NT2/D1 (cell line): ENCODE data around the gene NTRK3.

ENCODE experiments used
- SUZ12 ChIP-seq: IDR thresholded peaks from 2 replicates; pipeline ENCODE4 v1.6.1; 2011; ENCODE audit not compliant: insufficient read length, insufficient read depth; ENCODE audit errors: extremely low read depth
- YY1 ChIP-seq: IDR thresholded peaks from 2 replicates; pipeline ENCODE4 v1.6.1; 2011; ENCODE audit not compliant: insufficient read length, insufficient read depth
- ZNF274 ChIP-seq: IDR thresholded peaks from 2 replicates; pipeline ENCODE4 v1.6.1; 2011; ENCODE audit warnings: mild to moderate bottlenecking, low read depth, low read length

DNA sequence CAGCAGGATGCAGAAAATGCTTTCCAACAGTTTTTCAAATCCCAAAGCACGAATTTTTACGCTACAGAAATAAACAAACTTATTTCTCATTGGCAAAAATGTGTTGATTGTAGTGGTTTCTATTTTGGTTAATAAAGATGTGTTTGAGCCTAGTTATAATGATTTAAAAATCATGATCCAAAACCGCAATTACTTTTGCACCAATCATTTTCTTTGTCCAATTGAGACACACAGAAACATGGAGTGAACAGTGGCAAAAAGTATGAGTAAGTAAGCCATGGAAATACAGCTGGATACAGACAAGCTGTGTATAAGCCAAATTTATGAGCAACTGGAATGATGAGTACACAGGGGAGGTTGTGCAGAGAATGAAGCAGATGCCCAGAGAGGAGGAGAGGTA lies 427.9 kb downstream of the NTRK3 start:
- TF ChIP-seq YY1 (no peak), ZNF274 (no peak), SUZ12 (no peak)
